HS-27A (cell line): Measurements from ENCODE around the gene NFATC4.
"Not testable (repeated sequence)": the region's sequence is repeated elsewhere in the genome, so short reads cannot be mapped to it uniquely, and the experiment has no call there.

Source experiments
- DNase-seq: peaks from one replicate; pipeline ENCODE4 v3.0.0-alpha.2; 2012; ENCODE audit warnings: low read depth, missing footprints

The NFATC4 gene

DNA sequence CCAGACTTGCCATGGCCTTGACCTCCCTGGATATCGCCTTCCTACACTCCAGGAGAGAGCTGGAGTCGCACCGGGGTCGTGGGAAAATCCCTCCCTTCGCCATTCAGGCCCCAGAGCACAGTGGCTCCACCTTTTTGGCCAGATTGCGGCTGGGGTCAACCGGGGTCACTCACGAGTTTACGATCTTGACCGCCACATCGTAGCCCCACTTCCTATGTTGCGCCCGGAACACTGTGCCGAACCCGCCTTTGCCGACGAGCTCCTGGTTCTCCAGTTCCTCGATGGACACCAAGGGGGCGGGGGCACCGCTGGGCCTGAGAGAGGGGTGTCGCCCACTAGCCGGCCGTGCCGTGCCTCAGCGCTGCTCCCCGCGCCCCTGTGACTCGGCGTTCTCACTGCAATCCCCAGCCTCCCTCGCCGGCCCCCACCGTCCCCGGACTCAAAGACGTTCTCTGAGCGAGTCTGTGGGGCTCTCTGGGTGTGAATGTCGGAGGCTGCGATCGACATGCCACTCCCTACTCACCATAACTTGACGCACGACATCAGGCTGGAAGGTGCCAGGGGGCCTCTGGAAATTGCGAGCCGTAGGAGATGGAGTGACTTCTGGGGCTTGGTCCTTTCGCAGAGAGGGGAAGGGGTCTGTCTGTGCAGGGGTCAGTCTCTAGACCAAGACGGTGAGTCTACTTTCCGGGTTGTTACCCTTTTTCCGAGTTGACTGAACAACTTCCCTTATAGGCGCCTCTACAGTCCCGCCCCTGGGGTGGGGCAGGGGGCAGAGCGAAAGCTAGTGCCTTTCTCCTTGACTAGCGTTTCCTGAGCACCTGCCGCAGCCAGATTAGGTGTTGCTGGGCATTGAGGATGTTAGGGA, 28.5 kb upstream of the NFATC4 start, which contains the start of gene RIPK3:
TSS of gene RIPK3 (minus strand) at position 708 of the 868 bp plus-strand sequence. CDS start at position 543, 165 bp downstream.
- DNase-seq, result no peak

DNA sequence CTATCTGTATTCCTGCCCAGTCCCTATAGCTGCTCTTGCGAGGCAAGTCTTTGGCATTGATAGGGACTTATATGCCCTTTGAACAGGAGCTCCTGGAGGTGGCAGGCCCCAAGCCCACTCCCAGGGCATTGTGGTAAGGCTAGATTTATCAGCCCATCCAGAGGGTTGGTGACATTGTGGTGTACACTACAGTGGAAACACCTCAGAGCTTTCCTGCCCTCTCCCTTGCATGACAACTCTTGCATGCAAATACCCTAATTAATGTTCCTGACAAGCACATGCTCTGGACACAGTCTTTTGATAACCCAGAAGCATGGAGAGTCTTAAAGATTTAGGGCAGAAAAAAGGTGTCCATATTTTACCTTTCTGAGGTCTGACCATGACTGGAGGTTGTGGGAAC, 27.4 kb upstream of the NFATC4 start:
- no peak for DNase-seq

DNA sequence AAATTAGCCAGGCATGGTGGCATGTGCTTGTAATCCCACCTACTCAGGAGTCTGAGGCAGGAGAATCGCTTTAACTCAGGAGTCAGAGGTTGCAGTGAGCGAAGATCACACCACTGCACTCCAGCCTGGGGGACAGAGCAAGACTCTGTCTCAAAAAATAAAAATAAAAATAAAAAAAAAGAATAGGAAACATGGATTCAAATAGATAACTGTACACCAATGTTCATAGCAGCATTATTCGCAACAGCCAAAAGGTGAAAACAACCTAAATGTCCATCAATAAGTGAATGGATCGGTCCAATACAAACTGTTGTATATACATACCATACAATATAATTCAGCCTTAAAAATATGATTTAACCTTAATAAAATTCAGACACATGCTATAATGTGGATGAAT, 25.1 kb upstream of the NFATC4 start:
- DNase-seq, result no peak

DNA sequence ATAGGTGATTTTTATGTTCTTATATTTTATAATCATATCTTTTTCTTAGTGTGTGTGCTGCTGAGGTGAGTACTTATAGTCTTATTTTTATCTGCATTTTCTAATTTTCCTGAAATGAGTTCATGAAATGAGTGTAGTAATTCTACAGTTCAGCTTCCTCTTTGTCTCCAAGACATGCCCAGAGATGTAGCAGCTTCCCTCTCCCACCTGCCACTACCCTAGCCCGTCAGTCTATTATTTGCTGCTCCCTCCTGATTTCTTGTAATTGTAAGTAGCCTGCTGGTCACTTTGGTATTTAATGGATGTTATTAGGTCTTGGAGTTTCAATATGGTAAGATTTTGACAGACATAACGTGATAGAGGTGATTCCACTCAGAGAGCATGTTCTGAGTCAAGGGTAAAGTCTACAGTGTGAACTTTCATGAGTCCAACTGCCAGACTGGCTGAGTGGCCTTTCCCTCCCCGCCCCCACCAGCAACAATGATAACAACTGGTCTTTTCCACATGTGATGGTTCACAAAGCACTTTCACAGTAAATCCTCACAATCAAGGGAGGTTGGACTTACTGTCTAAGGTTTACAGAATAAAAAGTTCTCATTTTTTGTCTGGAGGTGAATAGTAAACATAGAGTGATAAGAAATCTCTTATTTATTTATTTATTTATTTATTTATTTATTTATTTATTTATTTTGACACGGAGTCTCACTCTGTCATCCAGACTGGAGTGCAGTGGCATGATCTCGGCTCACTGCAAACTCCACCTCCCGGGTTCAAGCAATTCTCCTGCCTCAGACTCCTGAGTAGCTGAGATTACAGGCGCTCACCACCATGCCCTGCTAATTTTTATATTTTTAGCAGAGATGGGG, 24.0 kb upstream of the NFATC4 start:
- no peak for DNase-seq

DNA sequence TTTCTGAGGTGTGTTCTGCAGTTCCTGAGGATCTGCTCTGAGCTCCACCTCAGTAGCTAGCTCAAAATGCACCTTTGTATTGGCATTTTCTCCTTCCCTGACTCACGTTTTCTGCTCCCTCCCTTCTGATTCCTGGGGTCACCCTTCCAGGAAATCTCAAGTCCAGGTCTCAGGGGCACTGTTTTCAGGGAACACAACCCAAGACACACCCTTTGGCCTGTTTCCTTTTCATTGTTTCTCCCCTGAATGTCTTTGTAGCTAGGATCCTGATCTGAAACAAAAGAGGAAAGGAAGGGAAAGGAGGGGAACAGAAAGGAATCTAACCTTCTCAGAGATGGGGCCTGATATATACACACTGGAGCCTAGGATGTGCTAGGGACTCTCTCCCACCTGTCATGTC, 20.9 kb upstream of the NFATC4 start:
- DNase-seq, result no peak

DNA sequence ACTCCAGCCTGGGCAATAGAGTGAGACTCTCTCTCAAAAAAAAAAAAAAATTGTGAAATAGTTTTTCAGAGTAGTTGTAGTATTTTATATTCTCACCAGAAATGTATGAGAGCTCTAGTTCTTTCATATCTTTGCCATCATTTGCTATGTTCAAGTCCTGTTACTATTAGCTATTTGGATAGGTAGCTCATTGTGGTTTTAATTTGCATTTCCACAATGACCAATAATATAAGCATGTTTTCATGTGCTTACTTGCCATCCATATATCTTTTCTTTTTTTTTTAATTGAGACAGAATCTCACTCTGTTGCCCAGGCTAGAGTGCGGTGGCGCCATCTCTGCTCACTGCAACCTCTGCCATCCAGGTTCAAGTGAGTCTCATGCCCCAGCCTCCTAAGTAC, 19.8 kb upstream of the NFATC4 start:
- DNase-seq, result no peak

DNA sequence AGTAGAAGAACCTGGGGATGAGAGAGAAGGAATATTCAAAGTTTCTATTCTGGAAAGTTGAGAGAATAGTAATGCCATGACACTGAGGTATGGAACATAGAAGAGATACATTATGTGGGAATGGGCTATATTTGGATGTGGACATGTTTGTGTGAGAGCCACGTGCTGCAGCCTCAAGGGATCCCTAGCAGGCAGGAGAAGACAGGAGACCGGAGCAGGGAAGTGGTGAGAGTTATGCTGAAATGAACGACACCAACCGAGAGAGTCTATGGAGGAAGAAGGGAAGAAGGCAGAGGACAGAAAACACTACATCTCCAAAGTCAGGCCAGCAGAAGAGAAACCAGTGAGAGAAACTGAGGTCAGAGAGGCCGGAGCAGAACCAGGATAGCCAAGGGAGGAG, 18.2 kb upstream of the NFATC4 start:
- DNase-seq, result no peak

DNA sequence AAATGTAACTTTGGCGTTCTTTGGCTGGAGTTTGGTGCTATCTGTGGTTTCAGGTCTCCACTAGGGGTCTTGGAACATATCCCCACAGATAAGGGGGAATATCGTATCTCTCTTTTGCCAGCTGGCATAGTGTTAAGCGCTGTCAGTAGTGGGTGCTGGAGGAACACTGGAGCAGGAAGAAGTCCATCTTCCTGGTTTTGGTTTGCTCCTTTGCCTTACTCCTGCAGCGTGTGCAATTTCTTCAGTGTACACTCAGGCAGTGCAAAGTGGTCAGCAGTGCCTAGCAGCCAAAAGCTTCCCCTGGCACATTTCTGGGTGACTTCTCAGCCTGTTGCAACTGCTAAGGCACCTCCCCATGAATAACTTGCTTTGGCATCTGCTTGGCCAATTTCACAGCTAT, 16.5 kb upstream of the NFATC4 start:
- DNase-seq, result no peak

DNA sequence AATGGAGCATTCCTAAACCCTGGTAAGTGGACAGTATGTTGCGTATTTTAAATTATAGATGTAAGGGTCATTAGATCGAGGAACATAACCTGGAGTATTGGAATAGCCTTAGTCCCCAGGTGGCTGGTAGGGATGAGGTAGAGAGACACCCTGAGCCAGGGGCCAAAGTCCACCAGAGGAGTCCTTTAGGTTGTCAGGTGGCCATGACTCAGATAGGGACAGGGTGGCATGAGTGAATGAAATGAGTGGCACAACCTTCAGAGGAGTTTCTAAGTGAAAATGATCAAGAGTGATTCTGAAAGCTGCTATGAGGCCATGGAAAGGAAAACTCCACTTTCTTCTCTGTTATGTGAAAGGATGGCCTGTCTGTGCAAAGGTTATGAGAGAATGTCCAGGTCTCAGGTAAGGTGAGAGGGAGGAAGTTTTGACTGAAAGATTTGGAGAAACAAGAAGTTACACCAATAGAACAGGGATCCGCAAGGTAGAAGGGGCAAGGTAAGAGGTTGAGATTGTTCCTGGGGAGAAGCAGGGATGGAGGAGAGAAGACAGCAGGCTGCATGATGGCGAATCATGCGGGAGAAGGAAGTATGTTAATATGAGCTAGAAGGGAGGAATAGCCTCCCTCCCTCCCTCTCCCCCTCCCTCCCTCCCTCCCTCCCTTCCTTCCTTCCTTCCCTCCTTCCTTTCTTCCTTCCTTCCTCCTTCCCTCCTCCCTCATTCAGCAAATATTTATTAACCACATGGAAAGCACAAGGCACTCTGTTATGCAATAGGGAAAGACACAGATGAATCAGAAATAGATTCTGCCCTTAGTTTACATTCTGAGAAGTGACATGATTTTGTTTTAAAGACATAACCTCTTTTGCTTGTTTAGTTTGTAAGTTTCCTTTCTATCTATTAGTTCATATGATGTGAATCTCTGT, 14.2 kb upstream of the NFATC4 start:
- DNase-seq, result no peak

DNA sequence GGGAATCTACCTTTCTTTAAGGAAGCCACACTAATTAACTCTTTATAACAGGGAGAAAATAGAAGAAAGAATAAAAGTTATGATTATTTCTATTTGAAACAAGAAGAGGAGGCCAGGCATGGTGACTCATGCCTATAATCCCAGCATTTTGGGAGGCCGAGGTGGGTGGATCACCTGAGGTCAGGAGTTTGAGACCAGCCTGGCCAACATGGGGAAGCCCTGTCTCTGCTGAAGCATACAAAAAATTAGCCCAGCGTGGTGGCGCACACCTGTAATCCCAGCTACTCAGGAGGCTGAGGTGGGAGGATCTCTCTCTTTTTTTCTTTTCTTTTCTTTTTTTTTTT, 13.5 kb upstream of the NFATC4 start:
- not testable (repeated sequence) for DNase-seq

DNA sequence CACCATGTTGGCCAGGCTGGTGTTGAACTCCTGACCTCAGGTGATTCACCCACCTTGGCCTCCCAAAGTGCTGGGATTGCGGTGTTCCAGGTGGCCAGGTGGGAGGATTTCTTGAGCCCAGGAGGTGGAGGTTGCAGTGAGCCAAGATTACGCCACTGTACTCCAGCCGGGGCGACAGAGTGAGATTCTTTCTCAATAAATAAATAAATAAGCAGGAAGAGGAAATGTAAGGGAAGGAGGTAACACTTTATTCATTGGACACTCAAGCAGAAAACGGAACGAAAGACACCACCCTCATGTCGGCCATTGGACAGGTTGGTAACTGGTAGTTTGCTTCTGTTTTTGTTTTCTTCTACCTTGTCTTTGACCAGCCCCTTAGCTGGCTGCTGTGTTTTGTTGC, 13.0 kb upstream of the NFATC4 start:
- no peak for DNase-seq

DNA sequence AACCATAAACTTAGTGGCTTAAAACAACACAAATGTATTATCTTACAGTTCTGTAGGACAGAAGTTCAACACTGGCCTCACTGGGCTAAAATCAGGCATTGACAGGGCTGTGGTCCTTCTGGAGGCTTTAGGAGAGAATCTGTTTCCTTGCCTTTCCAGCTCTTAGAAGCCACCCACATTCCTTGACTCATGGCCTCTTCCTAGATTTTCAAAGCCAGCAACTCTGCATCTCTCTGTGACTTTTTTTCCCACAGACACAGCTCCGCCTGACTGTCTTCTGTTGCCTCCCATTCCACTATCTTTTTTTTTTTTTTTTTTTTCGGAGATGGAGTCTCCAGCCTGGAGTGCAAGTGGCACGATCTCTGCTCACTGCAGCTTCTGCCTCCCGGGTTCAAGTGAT, 11.8 kb upstream of the NFATC4 start:
- no peak for DNase-seq

DNA sequence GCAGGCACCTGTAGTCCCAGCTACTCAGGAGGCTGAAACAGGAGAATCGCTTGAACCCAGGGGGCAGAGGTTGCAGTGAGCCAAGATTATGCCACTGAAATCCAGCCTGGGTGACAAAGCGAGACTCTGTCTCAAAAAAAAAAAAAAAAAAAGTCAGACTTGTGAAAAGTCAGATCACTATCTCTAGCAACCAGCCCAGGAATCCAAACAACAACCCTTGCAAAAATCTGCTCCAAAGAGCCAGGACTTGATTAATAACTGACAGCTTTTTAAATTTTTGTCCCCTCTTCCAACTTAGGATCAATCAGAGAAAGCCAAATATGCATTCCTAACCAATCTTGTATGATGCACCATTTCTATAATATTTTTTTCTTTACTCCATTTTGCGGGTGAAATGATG, 7.7 kb upstream of the NFATC4 start:
- no peak for DNase-seq

DNA sequence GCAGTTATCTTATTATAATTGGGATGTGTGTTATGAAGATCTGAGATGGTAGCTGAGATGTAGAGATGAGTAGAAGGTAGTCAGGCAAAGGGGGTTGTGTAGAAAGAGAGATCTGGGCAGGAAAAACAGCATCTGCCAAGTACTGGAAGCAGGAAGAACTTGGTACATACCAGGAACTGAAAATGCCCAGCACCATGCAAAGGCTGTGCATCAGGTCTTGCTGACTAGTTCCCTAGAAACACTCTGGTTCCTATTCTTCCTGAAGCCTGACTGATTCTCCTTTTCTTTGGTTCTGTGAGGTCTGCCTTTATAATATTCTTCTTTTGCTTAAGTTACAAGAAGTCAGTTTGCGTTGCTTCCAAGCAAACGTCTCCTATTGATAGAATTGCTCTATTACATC, 6.7 kb upstream of the NFATC4 start:
- DNase-seq, result no peak

DNA sequence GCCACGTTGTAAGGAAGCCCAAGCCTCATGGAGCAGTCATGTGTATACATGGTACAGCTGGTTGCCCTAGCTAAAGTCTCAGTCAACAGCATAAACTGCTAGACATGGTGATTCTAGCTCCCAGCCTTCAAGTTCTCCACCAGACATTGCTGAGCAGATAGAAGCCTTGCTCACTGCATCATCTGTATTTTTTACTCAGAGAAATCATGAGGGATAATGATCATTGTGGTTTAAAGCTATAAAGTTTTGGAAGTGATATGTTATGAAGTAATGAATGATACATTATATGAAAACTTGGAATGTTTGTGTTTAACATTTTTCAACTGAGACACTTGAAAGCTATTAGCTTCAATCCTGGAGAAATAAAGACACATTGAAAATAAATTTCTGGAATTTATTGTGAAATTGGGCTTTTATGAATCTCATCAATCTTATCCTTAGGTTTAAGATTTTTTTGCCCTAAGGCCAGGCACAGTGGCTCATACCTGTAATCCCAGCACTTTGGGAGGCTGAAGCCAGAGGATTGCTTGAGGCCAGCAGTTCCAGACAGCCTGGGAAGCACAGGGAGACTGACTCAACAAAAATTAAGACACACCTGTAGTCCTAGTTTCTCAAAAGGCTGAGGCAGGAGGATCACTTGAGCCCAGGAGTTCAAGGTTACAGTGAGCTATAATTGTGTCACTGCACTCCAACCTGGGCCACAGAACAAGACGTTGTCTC, 5.6 kb upstream of the NFATC4 start:
- DNase-seq, result peak; percentile 22

DNA sequence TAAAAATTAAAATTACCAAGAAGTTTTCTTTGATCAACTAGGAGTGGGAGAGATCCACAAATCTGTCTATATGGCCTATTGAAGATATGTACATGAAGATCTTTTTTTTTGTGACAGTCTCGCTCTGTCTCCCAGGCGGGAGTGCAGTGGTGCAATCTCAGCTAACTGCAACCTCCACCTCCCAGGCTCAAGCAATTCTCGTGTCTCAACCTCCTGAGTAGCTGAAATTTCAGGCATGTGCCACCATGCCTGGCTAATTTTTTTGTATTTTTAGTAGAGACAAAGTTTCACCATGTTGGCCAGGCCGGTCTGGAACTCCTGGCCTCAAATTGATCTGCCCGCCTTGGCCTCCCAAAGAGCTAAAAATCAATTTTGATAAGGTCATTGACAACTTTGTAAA, 4.6 kb upstream of the NFATC4 start:
- DNase-seq, result no peak

DNA sequence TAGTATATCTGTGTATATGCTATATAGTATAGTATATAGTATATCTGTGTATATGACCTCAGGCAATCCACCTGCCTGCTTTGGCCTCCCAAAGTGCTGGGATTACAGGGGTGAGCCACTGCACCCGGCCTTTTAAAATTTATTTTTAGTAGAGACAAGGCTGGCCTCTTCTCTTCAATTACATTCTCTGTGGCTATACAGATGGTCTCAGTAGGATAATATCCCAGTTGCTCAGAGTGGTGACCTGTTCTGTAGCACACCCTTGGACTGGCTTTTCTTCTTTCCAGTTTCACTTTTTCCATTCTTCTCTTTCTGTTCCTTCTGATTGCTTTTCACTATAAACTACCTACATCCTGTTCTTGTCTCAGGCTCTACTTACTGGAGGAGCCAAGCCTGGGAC, 3.1 kb upstream of the NFATC4 start:
- DNase-seq, result no peak

DNA sequence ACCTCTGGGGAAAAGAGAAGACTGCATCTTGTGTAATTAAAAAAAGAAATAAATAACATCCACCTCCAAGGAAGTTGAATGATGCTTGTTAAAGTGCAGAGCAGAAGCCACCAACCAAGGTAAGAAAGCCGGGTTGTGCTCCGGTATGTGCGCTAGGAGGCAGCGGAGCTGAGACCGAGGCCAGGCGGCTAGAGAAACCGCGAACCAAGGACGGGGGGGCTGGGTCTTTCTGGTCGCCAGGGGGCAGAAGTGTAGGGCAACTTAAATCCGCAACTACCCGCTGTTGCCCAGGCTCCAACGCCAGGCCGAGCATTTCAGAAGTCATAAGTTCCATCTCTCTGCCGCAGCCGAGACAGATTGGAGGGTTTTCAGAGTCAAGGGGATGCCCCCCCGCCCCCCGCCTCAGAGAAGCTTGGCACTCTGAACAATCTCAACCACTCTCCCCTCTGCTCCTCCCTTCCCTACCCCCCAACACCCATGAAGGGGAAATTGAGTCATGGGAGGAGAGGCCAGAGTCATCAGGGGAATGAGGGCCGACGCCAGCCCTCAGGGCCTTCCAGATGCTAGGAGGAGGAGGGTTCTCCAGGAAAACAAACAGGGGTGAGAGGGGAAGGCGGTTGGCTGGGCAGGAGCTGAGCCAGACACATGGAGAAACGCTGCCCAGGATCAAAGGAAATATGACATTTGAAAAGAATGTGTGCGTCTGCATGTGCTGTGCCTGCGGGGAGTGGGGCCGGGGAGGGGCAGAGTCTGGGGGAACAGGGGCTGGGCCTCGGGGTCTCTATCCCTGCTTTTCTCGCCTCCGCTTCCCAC, 2.2 kb upstream of the NFATC4 start:
- peak; percentile 86 for DNase-seq

DNA sequence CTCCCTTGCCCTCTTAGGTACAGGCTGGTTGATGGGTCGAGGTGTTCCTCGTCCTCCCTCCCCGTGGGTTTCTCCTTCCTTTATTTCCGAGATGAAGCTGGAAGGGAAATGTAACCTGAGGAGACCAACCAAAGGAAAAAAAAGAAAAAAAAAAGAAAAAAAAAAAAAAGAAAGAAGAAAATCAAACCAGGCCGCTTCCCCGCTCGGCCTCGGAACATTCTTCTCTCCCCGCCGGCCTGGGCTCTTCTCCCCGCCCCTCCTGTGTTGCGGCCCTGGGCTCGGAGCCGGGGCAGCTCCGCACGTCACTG, 1.6 kb upstream of the NFATC4 start:
- no peak for DNase-seq

DNA sequence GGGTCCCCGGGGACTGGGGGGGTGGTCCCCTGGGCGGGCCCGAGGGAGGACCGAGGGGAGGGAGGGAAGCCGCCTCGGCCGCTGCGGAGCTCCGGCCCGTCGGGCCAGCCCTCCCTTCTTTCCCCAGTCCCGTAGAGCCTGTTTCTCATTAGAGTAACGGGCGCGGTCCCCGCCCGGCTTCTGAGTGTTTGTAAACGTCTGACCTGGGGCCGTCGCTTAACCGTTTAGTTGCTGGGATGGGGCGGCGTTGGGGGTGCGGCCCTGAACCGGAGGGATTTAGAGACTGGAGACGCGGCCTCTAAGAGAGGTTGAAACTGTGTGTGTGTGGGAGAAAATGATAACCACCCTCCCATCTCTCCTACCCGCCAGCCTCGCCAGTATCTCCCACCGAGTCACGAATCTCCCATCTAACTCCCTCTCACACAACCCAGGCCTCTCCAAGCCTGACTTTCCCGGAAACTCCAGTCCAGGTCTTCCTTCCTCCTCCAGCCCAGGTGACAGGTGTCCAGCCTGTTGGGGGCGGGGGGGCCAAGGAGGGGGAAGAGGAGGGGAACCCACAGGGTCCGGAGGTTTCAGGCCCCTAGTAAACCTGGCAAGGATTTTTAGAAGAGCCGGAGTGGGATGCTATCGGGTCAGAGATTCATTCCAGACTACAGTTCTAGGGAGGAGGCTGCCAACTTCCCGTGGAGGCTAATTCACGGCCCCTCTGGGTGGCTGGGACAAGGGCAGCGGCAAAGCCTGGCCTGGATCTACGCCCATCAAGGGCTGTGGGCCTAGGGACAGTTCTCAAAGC, 1.1 kb upstream of the NFATC4 start:
- peak; percentile 86 for DNase-seq
